IMR-90 (cell line): ENCODE data around the gene PRKG2. TPM values are rescaled to one million over a fixed set of nuclear protein-coding genes. Genes with fewer than 3 reads are reported as not detected.

Source experiments
- ATAC-seq: fragments of 200-7000 bp; cut with Tn5 transposase; 2 replicates; pipeline ENCODE4 v1.9.1; 2020; ENCODE audit warnings: low read depth, mild to moderate bottlenecking, moderate library complexity
- BruUV-seq: library from RNA; stranded (reverse); fragments of 400-500 nt; replicated peaks from 2 replicates; lab custom pipeline; 2021; lab: Mats Ljungman, UMichigan
- CTCF ChIA-PET: fragments of 300-600 bp; formaldehyde crosslinking; extraction: SDS; loops from one replicate; lab custom pipeline; 2021; ENCODE audit warnings: antibody characterized with exemption; lab: Yijun Ruan, JAX
- POLR2A ChIA-PET: fragments of 300-600 bp; sonication (Branson Sonifier 250); formaldehyde crosslinking; loops from one replicate; lab custom pipeline; 2022; ENCODE audit warnings: antibody characterized with exemption; ENCODE audit not compliant: unreplicated experiment; lab: Charles Lee
- DNase-seq: peaks from one replicate; pipeline ENCODE4 v3.0.0; 2013
- H2AFZ ChIP-seq: replicated peaks from 2 replicates; pipeline ENCODE3; 2013; ENCODE audit warnings: low read length, mild to moderate bottlenecking; ENCODE audit not compliant: poor library complexity
- H2AK5ac ChIP-seq: 2 replicates; pipeline ENCODE4 v1.6.1; 2013; ENCODE audit warnings: low read depth, low read length, inconsistent platforms
- H2AK9ac ChIP-seq: replicated peaks from 2 replicates; pipeline ENCODE3; 2013; ENCODE audit warnings: mild to moderate bottlenecking, low read depth, low read length, moderate library complexity; ENCODE audit not compliant: poor library complexity
- H2BK120ac ChIP-seq: 2 replicates; pipeline ENCODE4 v1.6.1; 2013; ENCODE audit warnings: low read depth, low read length, inconsistent platforms
- H2BK15ac ChIP-seq: 3 replicates; pipeline ENCODE4 v1.6.1; 2013; ENCODE audit warnings: low read depth, low read length, inconsistent platforms
- H2BK20ac ChIP-seq: 2 replicates; pipeline ENCODE4 v1.6.1; 2013; ENCODE audit warnings: low read depth, mild to moderate bottlenecking, inconsistent platforms, low read length, moderate library complexity
- H2BK5ac ChIP-seq: 2 replicates; pipeline ENCODE4 v1.6.1; 2013; ENCODE audit warnings: mild to moderate bottlenecking, low read depth, low read length, inconsistent platforms; ENCODE audit not compliant: poor library complexity, severe bottlenecking
- H3K14ac ChIP-seq: replicated peaks from 2 replicates; pipeline ENCODE4 v1.6.1; 2013; ENCODE audit warnings: low read depth, low read length, inconsistent platforms
- H3K18ac ChIP-seq: 2 replicates; pipeline ENCODE4 v1.6.1; 2013; ENCODE audit warnings: low read depth, low read length, control low read depth
- H3K23ac ChIP-seq: 2 replicates; pipeline ENCODE4 v1.6.1; 2013; ENCODE audit warnings: low read depth, low read length, inconsistent platforms
- H3K27ac ChIP-seq: 2 replicates; pipeline ENCODE4 v1.5.1; 2013; ENCODE audit warnings: mild to moderate bottlenecking, control low read depth, low read length; ENCODE audit not compliant: insufficient read depth
- H3K27me3 ChIP-seq: 2 replicates; pipeline ENCODE4 v1.6.1; 2013; ENCODE audit warnings: low read length; ENCODE audit not compliant: control insufficient read depth, insufficient read depth
- H3K36me3 ChIP-seq: 2 replicates; pipeline ENCODE4 v1.6.1; 2013; ENCODE audit warnings: low read length, mixed read lengths; ENCODE audit not compliant: control insufficient read depth, insufficient read depth
- H3K4ac ChIP-seq: 2 replicates; pipeline ENCODE4 v1.6.1; 2013; ENCODE audit warnings: low read depth, low read length, inconsistent platforms
- H3K4me1 ChIP-seq: 2 replicates; pipeline ENCODE4 v1.6.1; 2013; ENCODE audit warnings: low read length, mixed read lengths; ENCODE audit not compliant: control insufficient read depth, insufficient read depth
- H3K4me2 ChIP-seq: 2 replicates; pipeline ENCODE4 v1.6.1; 2013; ENCODE audit warnings: low read depth, mild to moderate bottlenecking, control low read depth, low read length, moderate library complexity
- H3K4me3 ChIP-seq: 2 replicates; pipeline ENCODE4 v1.5.1; 2013; ENCODE audit warnings: low read depth, mild to moderate bottlenecking, control low read depth, low read length, moderate library complexity; ENCODE audit not compliant: insufficient read depth
- H3K56ac ChIP-seq: 2 replicates; pipeline ENCODE4 v1.6.1; 2013; ENCODE audit warnings: low read length, inconsistent platforms; ENCODE audit not compliant: insufficient read depth; ENCODE audit errors: extremely low read depth
- H3K79me1 ChIP-seq, 2 experiments: 2 replicates each; pipeline ENCODE4 v1.6.1; 2013; ENCODE audit warnings: low read length in 2 of 2, inconsistent platforms in 1 of 2, low read depth in 1 of 2
- H3K9ac ChIP-seq: 2 replicates; pipeline ENCODE4 v1.6.1; 2013; ENCODE audit warnings: low read depth, low read length, control low read depth
- H3K9me1 ChIP-seq: 2 replicates; pipeline ENCODE4 v1.6.1; 2013; ENCODE audit warnings: low read length, inconsistent platforms; ENCODE audit not compliant: insufficient read depth
- H3K9me3 ChIP-seq: 2 replicates; pipeline ENCODE4 v1.6.1; 2013; ENCODE audit warnings: low read length; ENCODE audit not compliant: control insufficient read depth, insufficient read depth
- H4K20me1 ChIP-seq: 2 replicates; pipeline ENCODE4 v1.6.1; 2013; ENCODE audit warnings: low read length, inconsistent platforms; ENCODE audit not compliant: insufficient read depth
- H4K5ac ChIP-seq: 2 replicates; pipeline ENCODE4 v1.6.1; 2013; ENCODE audit warnings: mild to moderate bottlenecking, low read depth, low read length, control low read depth
- H4K8ac ChIP-seq, 2 experiments: 2 replicates each; pipeline ENCODE4 v1.6.1; 2013; ENCODE audit warnings: low read depth in 2 of 2, low read length in 2 of 2, control low read depth in 1 of 2, inconsistent platforms in 1 of 2
- H4K91ac ChIP-seq: 2 replicates; pipeline ENCODE4 v1.6.1; 2013; ENCODE audit warnings: low read depth, low read length, inconsistent platforms; ENCODE audit not compliant: insufficient read depth
- CHD1 ChIP-seq: IDR thresholded peaks from 2 replicates; pipeline ENCODE4 v1.6.1; 2012; ENCODE audit warnings: low read depth, low read length, improper control_type of control experiment
- FOS ChIP-seq: fragments of 150-350 bp; IDR thresholded peaks from 2 replicates; pipeline ENCODE4 v1.6.1; 2016; ENCODE audit warnings: low read depth, low read length
- MAFK ChIP-seq: IDR thresholded peaks from 2 replicates; pipeline ENCODE4 v1.6.1; 2012; ENCODE audit warnings: low read depth, low read length, improper control_type of control experiment
- MXI1 ChIP-seq: IDR thresholded peaks from 2 replicates; pipeline ENCODE4 v1.6.1; 2012; ENCODE audit warnings: low read depth, mild to moderate bottlenecking, low read length, moderate library complexity, borderline replicate concordance
- RFX5 ChIP-seq: IDR thresholded peaks from 2 replicates; pipeline ENCODE4 v1.8.0; 2012; ENCODE audit warnings: low read depth, mild to moderate bottlenecking, low read length, moderate library complexity
- USF2 ChIP-seq: fragments of 150-350 bp; IDR thresholded peaks from 2 replicates; pipeline ENCODE4 v1.6.1; 2017; ENCODE audit warnings: mild to moderate bottlenecking, antibody characterized with exemption, low read length, low read depth
- WGBS, 2 experiments: methylation state at CpG; one replicate each; pipeline versions ENCODE4 v1.1.5 to v1.1.7; 2013; ENCODE audit warnings: missing lambda C conversion rate in 2 of 2; ENCODE audit not compliant: insufficient read length in 1 of 2; ENCODE audit errors: extremely low coverage in 2 of 2; 5-methylcytosine and 5-hydroxymethylcytosine counted together
- dilution Hi-C: fragments of 300-500 bp; cut with HindIII; formaldehyde crosslinking; loops from one replicate; pipeline ENCODE4 v1.14.3; 2018; ENCODE audit warnings: low sequenced_read_pairs; ENCODE audit not compliant: unreplicated experiment
- in situ Hi-C: fragments of 300-500 bp; cut with MboI; formaldehyde crosslinking; loops from 3 replicates; pipeline ENCODE4 v1.14.3; 2019; ENCODE audit warnings: low sequenced_read_pairs, inconsistent platforms, mixed read lengths
- intact Hi-C: fragments of 100-400 bp; cut with micrococcal nuclease; formaldehyde crosslinking; loops from 2 replicates; pipeline ENCODE4 v1.10.0; 2022
- polyA plus RNA-seq, 3 experiments: library from polyadenylated mRNA; depleted of rRNA; stranded (reverse); fragments of >200 nt; gene quantifications; 2 replicates each; pipeline ENCODE4 v1.2.3, GENCODE V29; 2012; ENCODE audit warnings: low replicate concordance in 1 of 3
- total RNA-seq: library from RNA; depleted of rRNA; stranded (reverse); fragments of >200 nt; gene quantifications from 2 replicates; pipeline ENCODE4 v1.2.3, GENCODE V29; 2012

The PRKG2 gene
- total and polyA plus RNA-seq, 2 of the 4 experiments (the other 2 are of a cell fraction): 0.44 to 2.0 TPM

- Histone ChIP-seq H3K4me1 (peaks cover 2% of the 10 kb centered on the region; the same call in 1 of the 2 replicates), H3K18ac (no peak overlapping the region), H2AK5ac (no peak overlapping the region), H3K56ac (no peak overlapping the region; the same call in 1 of the 2 replicates), H3K9me3 (no peaks in the 10 kb centered on the region), H3K36me3 (no peaks in the 10 kb centered on the region), H3K27me3 (no peaks in the 10 kb centered on the region), H3K4me2 (no peak overlapping the region), H2AK9ac (no peak overlapping the region), H4K5ac (no peak overlapping the region), H2BK15ac (no peak overlapping the region), H3K9me1 (no peaks in the 10 kb centered on the region; the same call in 1 of the 2 replicates), H2BK5ac (no peak overlapping the region), H3K79me1 (no peaks in the 10 kb centered on the region), H2BK120ac (no peak overlapping the region), H3K4me3 (no peak overlapping the region), H3K27ac (no peak overlapping the region), H4K20me1 (no peaks in the 10 kb centered on the region), H4K8ac (no peak overlapping the region), H3K9ac (no peak overlapping the region), H3K23ac (no peak overlapping the region), H3K14ac (no peak overlapping the region), H4K91ac (no peak overlapping the region), H3K4ac (no peak overlapping the region), H2AFZ (no peak overlapping the region), H2BK20ac (no peak overlapping the region)
- in situ Hi-C loops (no loop called here), intact Hi-C loops (loop anchor here (5.0 kb wide), 2 partner anchors 141 to 186 kb away; no protein-coding TSS in a partner anchor), dilution Hi-C loops (no loop called here)
- CTCF ChIA-PET: interaction anchor here (0.8 to 3.7 kb wide), 6 partner anchors 13 to 850 kb away, joined by 4 to 30 read pairs (median 5); no protein-coding TSS in a partner anchor
- POLR2A ChIA-PET: no interaction called here
- no peak for TF ChIP-seq FOS
- TF ChIP-seq RFX5: no peak
- no peak for TF ChIP-seq CHD1
- peak; percentile 88 for TF ChIP-seq MAFK
- TF ChIP-seq MXI1: no peak
- TF ChIP-seq USF2: no peak
- no CpG with 5 or more reads among the region's 2 CpGs for WGBS, 2 experiments
- DNase-seq (no peak), ATAC-seq (no peak)
- no TSS peak for BruUV-seq
Observed at GRCh38 chr4:81071013-81071412, 144.0 kb downstream of the PRKG2 start.
